BLaER1 (cell line): ENCODE data around the gene SDCCAG8.
"Not testable (repeated sequence)": the region's sequence is repeated elsewhere in the genome, so short reads cannot be mapped to it uniquely, and the experiment has no call there.

ENCODE experiments used
- H3K27ac ChIP-seq: shearing (Covaris generic); formaldehyde crosslinking; 2 replicates; pipeline ENCODE4 v1.8.1; 2022
- H3K27me3 ChIP-seq: shearing (Covaris generic); formaldehyde crosslinking; 2 replicates; pipeline ENCODE4 v1.8.1; 2022
- H3K36me3 ChIP-seq: shearing (Covaris generic); formaldehyde crosslinking; 2 replicates; pipeline ENCODE4 v1.8.1; 2022
- H3K4me1 ChIP-seq: shearing (Covaris generic); formaldehyde crosslinking; 2 replicates; pipeline ENCODE4 v1.8.1; 2022
- H3K4me2 ChIP-seq: shearing (Covaris generic); formaldehyde crosslinking; 2 replicates; pipeline ENCODE4 v1.8.1; 2022
- H3K4me3 ChIP-seq: shearing (Covaris generic); formaldehyde crosslinking; 2 replicates; pipeline ENCODE4 v1.8.1; 2022
- H3K9ac ChIP-seq: shearing (Covaris generic); formaldehyde crosslinking; 2 replicates; pipeline ENCODE4 v1.8.1; 2022
- H3K9me3 ChIP-seq: shearing (Covaris generic); formaldehyde crosslinking; 2 replicates; pipeline ENCODE4 v1.8.1; 2022
- H4K20me1 ChIP-seq: shearing (Covaris generic); formaldehyde crosslinking; 2 replicates; pipeline ENCODE4 v1.8.1; 2022
- Cebpa-rat ChIP-seq: shearing (Covaris generic); IDR thresholded peaks from 2 replicates; pipeline ENCODE4 v1.8.1; 2022

SDCCAG8 gene

GRCh38 chr1:243255791-243256512 is at the start of gene SDCCAG8:
TSS of gene SDCCAG8 (plus strand) at chr1:243256041. CDS start at chr1:243256174, 133 bp downstream.
- Histone ChIP-seq H3K9ac (peak within 1 kb of the TSS; percentile 88), H3K36me3 (peaks cover 11% of the 10 kb centered on the region; the same call in 1 of the 2 replicates), H3K4me1 (peaks cover 22% of the 10 kb centered on the region), H3K27me3 (no peaks in the 10 kb centered on the region), H4K20me1 (peaks cover 33% of the 10 kb centered on the region), H3K4me3 (peak within 1 kb of the TSS; percentile 86), H3K4me2 (peak within 1 kb of the TSS; percentile 88), H3K9me3 (peaks cover 11% of the 10 kb centered on the region; the same call in 1 of the 2 replicates), H3K27ac (peak within 1 kb of the TSS; percentile 94)
- TF ChIP-seq Cebpa-rat: no peak

GRCh38 chr1:243211984-243212383 is 43.9 kb upstream of the SDCCAG8 start:
- peaks cover 28% of the 10 kb centered on the region; the same call in 1 of the 2 replicates for H4K20me1 ChIP-seq
- H3K4me1 ChIP-seq, H3K9ac ChIP-seq, H3K4me2 ChIP-seq, H3K27me3 ChIP-seq, H3K27ac ChIP-seq, H3K9me3 ChIP-seq, H3K4me3 ChIP-seq: not testable (repeated sequence)
- peaks cover 54% of the 10 kb centered on the region for H3K36me3 ChIP-seq

GRCh38 chr1:243213045-243213787 is 42.6 kb upstream of the SDCCAG8 start:
- H3K4me3 ChIP-seq: no peak overlapping the region
- no peak overlapping the region for H3K27ac ChIP-seq
- H3K27me3 ChIP-seq: no peaks in the 10 kb centered on the region
- peaks cover 6% of the 10 kb centered on the region for H3K9me3 ChIP-seq
- no peak overlapping the region for H3K9ac ChIP-seq
- H3K4me1 ChIP-seq: peaks cover 2% of the 10 kb centered on the region; the same call in 1 of the 2 replicates
- no peak for TF ChIP-seq Cebpa-rat
- H4K20me1 ChIP-seq: peaks cover 40% of the 10 kb centered on the region
- H3K36me3 ChIP-seq: peaks cover 66% of the 10 kb centered on the region
- H3K4me2 ChIP-seq: no peak overlapping the region

GRCh38 chr1:243215276-243215875 is 40.5 kb upstream of the SDCCAG8 start:
- H3K36me3 ChIP-seq: peaks cover 75% of the 10 kb centered on the region
- peaks cover 57% of the 10 kb centered on the region for H4K20me1 ChIP-seq
- H3K4me3 ChIP-seq: not testable (repeated sequence)

GRCh38 chr1:243216741-243217140 is 39.1 kb upstream of the SDCCAG8 start:
- Histone ChIP-seq H4K20me1 (peaks cover 57% of the 10 kb centered on the region), H3K27ac (no peak overlapping the region), H3K4me3 (no peak overlapping the region), H3K36me3 (peaks cover 83% of the 10 kb centered on the region), H3K4me2 (no peak overlapping the region), H3K4me1 (peaks cover 14% of the 10 kb centered on the region; the same call in 1 of the 2 replicates), H3K27me3 (no peaks in the 10 kb centered on the region), H3K9me3 (peaks cover 12% of the 10 kb centered on the region), H3K9ac (no peak overlapping the region)
- no peak for TF ChIP-seq Cebpa-rat

More at GRCh38 chr1:243215276-243215875, 40.5 kb upstream of the SDCCAG8 start:
- H3K4me1 ChIP-seq: peaks cover 14% of the 10 kb centered on the region; the same call in 1 of the 2 replicates
- not testable (repeated sequence) for H3K27me3 ChIP-seq, H3K9ac ChIP-seq, H3K9me3 ChIP-seq, H3K27ac ChIP-seq, H3K4me2 ChIP-seq

- H3K9ac ChIP-seq: no peak overlapping the region
- TF ChIP-seq Cebpa-rat: no peak
- H4K20me1 ChIP-seq: peaks cover 61% of the 10 kb centered on the region
- H3K4me1 ChIP-seq: peaks cover 14% of the 10 kb centered on the region; the same call in 1 of the 2 replicates
- H3K9me3 ChIP-seq: peaks cover 15% of the 10 kb centered on the region
- H3K27ac ChIP-seq: no peak overlapping the region
- no peak overlapping the region for H3K4me2 ChIP-seq
- H3K36me3 ChIP-seq: peaks cover 82% of the 10 kb centered on the region
- H3K4me3 ChIP-seq: no peak overlapping the region
- no peaks in the 10 kb centered on the region for H3K27me3 ChIP-seq
Measured at GRCh38 chr1:243217349-243217748, 38.5 kb upstream of the SDCCAG8 start.

- H3K4me2 ChIP-seq: peak overlapping the region; percentile 36; the same call in 1 of the 2 replicates
- H3K36me3 ChIP-seq: peaks cover 82% of the 10 kb centered on the region
- no peak overlapping the region for H3K4me3 ChIP-seq
- H3K27ac ChIP-seq: no peak overlapping the region
- peaks cover 61% of the 10 kb centered on the region for H4K20me1 ChIP-seq
- H3K9me3 ChIP-seq: peaks cover 19% of the 10 kb centered on the region
- peaks cover 14% of the 10 kb centered on the region; the same call in 1 of the 2 replicates for H3K4me1 ChIP-seq
- H3K9ac ChIP-seq: no peak overlapping the region
- TF ChIP-seq Cebpa-rat: no peak
- H3K27me3 ChIP-seq: no peaks in the 10 kb centered on the region
Measured at GRCh38 chr1:243218059-243218458, 37.8 kb upstream of the SDCCAG8 start.

GRCh38 chr1:243227622-243228021 is 28.2 kb upstream of the SDCCAG8 start:
- peaks cover 62% of the 10 kb centered on the region for H3K36me3 ChIP-seq
- peaks cover 80% of the 10 kb centered on the region for H4K20me1 ChIP-seq
- H3K9ac ChIP-seq: no peak overlapping the region
- no peaks in the 10 kb centered on the region for H3K4me1 ChIP-seq
- H3K9me3 ChIP-seq: peaks cover 47% of the 10 kb centered on the region
- no peaks in the 10 kb centered on the region for H3K27me3 ChIP-seq
- no peak overlapping the region for H3K4me3 ChIP-seq
- H3K4me2 ChIP-seq: no peak overlapping the region
- no peak for TF ChIP-seq Cebpa-rat
- H3K27ac ChIP-seq: no peak overlapping the region

GRCh38 chr1:243229526-243229925 is 26.3 kb upstream of the SDCCAG8 start:
- H3K36me3 ChIP-seq: peaks cover 62% of the 10 kb centered on the region
- peaks cover 61% of the 10 kb centered on the region for H3K9me3 ChIP-seq
- no peak for TF ChIP-seq Cebpa-rat
- no peaks in the 10 kb centered on the region for H3K4me1 ChIP-seq
- H3K4me2 ChIP-seq: no peak overlapping the region
- no peaks in the 10 kb centered on the region for H3K27me3 ChIP-seq
- no peak overlapping the region for H3K9ac ChIP-seq
- no peak overlapping the region for H3K4me3 ChIP-seq
- H3K27ac ChIP-seq: no peak overlapping the region
- H4K20me1 ChIP-seq: peaks cover 76% of the 10 kb centered on the region
